ENCODE data around the gene VWA1. TPM values are rescaled to one million over a fixed set of nuclear protein-coding genes. Genes with fewer than 3 reads are reported as not detected.

The VWA1 gene
- total and polyA plus RNA-seq, 4 donors, result 51.7 to 94.3 (median 69.1) TPM

- Histone ChIP-seq H3K4me3 (peak within 1 kb of the TSS; percentile 98), H3K9ac (ENCODE audit: insufficient read depth in 1 of 2, low read length in 2 of 2) (peak within 1 kb of the TSS; percentile 56 to 84), H3K36me3 (ENCODE audit: control insufficient read depth in 4 of 4, insufficient read depth in 4 of 4, low read length in 4 of 4) (peaks cover 9 to 39% (median 25%) of the 10 kb centered on the region in 4 donors), H3K27me3 (ENCODE audit: control insufficient read depth in 3 of 3, insufficient read depth in 3 of 3, low read length in 2 of 3) (no peaks in the 10 kb centered on the region), H3K4me1 (ENCODE audit: control insufficient read depth in 5 of 5, insufficient read depth in 5 of 5, low read length in 5 of 5) (peaks cover 5 to 27% (median 13%) of the 10 kb centered on the region in 5 donors), H3K9me3 (ENCODE audit: control insufficient read depth in 4 of 4, insufficient read depth in 3 of 4, low read length in 3 of 4) (no peaks in the 10 kb centered on the region), H3K27ac (ENCODE audit: low read depth in 1 of 2, low read length in 1 of 2) (peak within 1 kb of the TSS; percentile 91 to 94)
- DNase-seq (peak; percentile 98 to 99 (median 99)), ATAC-seq (ENCODE audit: insufficient read depth, low FRiP score) (peak; percentile 96)
- peak; percentile 5 for TF ChIP-seq CTCF (IDR thresholded peaks at IDR 0.05; ENCODE audit: control extremely low read depth, extremely low read depth)
- WGBS, 2 donors, result 1% methylated on average over 76 to 86 of the region's 86 CpGs
Observed at GRCh38 chr1:1399187-1399871, 36.2 kb upstream of the VWA1 start, which contains the start of gene CCNL2. TSS of gene CCNL2 (minus strand) at chr1:1399335. CDS start at chr1:1399306, 29 bp downstream.

GRCh38 chr1:1399872-1400575 is 35.5 kb upstream of the VWA1 start:
- H3K36me3 ChIP-seq (ENCODE audit: control insufficient read depth in 4 of 4, insufficient read depth in 4 of 4, low read length in 4 of 4), result peaks cover 9 to 40% (median 27%) of the 10 kb centered on the region in 4 donors
- no peak for DNase-seq
- TF ChIP-seq CTCF (IDR thresholded peaks at IDR 0.05; ENCODE audit: control extremely low read depth, extremely low read depth), result no peak

GRCh38 chr1:1400576-1401456 is 34.7 kb upstream of the VWA1 start:
- WGBS, 2 donors, result 86 to 87% methylated on average over 22 of the region's 22 CpGs
- peaks cover 9 to 41% (median 27%) of the 10 kb centered on the region in 4 donors for H3K36me3 ChIP-seq (ENCODE audit: control insufficient read depth in 4 of 4, insufficient read depth in 4 of 4, low read length in 4 of 4)

More at GRCh38 chr1:1399872-1400575, 35.5 kb upstream of the VWA1 start:
- peak; percentile 0 for ATAC-seq (ENCODE audit: insufficient read depth, low FRiP score)
- peaks cover 5 to 27% (median 13%) of the 10 kb centered on the region in 5 donors for H3K4me1 ChIP-seq (ENCODE audit: control insufficient read depth in 5 of 5, insufficient read depth in 5 of 5, low read length in 5 of 5)
- peak overlapping the region; percentile 47 to 83 for H3K9ac ChIP-seq (ENCODE audit: insufficient read depth in 1 of 2, low read length in 2 of 2)
- no peaks in the 10 kb centered on the region for H3K9me3 ChIP-seq (ENCODE audit: control insufficient read depth in 4 of 4, insufficient read depth in 3 of 4, low read length in 3 of 4)
- H3K27me3 ChIP-seq (ENCODE audit: control insufficient read depth in 3 of 3, insufficient read depth in 3 of 3, low read length in 2 of 3), result no peaks in the 10 kb centered on the region
- WGBS, 2 donors, result 5 to 7% methylated on average over 34 of the region's 34 CpGs
- peak overlapping the region; percentile 90 to 91 for H3K27ac ChIP-seq (ENCODE audit: low read depth in 1 of 2, low read length in 1 of 2)
- peak overlapping the region; percentile 80 for H3K4me3 ChIP-seq

More at GRCh38 chr1:1400576-1401456, 34.7 kb upstream of the VWA1 start:
- Histone ChIP-seq H3K27me3 (ENCODE audit: control insufficient read depth in 3 of 3, insufficient read depth in 3 of 3, low read length in 2 of 3) (no peaks in the 10 kb centered on the region), H3K9ac (ENCODE audit: insufficient read depth in 1 of 2, low read length in 2 of 2) (peak overlapping the region in 1 of 2 donors; percentile 47), H3K9me3 (ENCODE audit: control insufficient read depth in 4 of 4, insufficient read depth in 3 of 4, low read length in 3 of 4) (no peaks in the 10 kb centered on the region), H3K4me3 (peak overlapping the region; percentile 80), H3K27ac (ENCODE audit: low read depth in 1 of 2, low read length in 1 of 2) (peak overlapping the region in 1 of 2 donors; percentile 90), H3K4me1 (ENCODE audit: control insufficient read depth in 5 of 5, insufficient read depth in 5 of 5, low read length in 5 of 5) (peaks cover 9 to 30% (median 17%) of the 10 kb centered on the region in 5 donors)
- TF ChIP-seq CTCF (IDR thresholded peaks at IDR 0.05; ENCODE audit: control extremely low read depth, extremely low read depth), result no peak
- DNase-seq (no peak), ATAC-seq (ENCODE audit: insufficient read depth, low FRiP score) (no peak)

Data from lung (tissue), 12 donors.